HG03354 (cell line): Measurements from ENCODE around the gene TMEM229B.

ENCODE experiments used
- ATAC-seq: cut with Tn5 transposase; IDR thresholded peaks from one replicate; pipeline ENCODE4 v1.9.1; 2021; ENCODE audit warnings: mild to moderate bottlenecking; ENCODE audit not compliant: unreplicated experiment, poor library complexity, severe bottlenecking

The TMEM229B gene

DNA sequence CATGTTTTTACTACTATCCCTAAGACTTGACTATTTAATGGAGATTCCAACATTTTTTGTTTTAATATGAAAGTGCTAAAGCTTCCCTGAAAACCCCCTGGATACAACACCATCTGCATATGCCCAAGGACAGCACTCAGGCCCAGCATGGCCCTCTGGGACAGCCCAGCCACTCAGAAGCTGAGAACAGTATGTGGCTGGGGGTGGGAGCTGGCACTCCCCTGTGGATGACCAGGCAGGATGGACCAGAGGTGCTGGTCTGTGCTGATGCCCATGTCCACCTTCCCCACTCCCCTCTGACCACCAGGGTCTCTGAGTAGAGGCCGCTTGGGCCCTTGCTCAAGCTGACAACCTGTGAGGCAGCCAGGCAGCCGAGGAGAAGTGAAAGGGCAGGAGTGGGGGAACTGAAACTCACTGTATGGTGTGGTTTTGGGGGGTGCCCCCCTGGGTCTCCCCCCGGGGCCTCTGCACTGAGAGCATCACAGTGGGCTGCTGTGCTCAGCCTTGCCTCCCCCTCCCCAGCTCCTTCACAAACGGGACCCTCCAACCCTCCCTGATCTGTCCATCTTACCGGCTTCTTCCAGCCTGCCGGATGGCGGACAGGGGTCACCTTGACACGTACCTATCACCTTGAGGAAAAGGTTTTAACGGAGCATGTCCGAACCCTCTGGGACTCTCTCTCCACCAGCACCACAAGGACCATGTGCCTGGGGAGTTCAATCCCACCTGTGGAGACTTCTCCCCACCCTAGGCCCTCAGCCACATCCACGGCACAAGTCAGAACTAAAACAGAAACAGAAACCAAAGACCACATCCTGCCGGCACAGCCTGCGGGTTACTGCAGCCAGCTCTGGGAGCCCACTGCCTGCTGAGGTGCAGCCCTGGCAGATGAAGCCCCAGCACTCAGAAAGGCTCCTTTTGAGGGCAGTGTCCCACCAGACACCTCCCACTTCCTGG lies at the start of gene TMEM229B:
TSS of gene TMEM229B (minus strand) at position 785 of the 957 bp plus-strand sequence. CDS start 14,798 bp downstream, outside the sequence.
- peak; percentile 93 for ATAC-seq

DNA sequence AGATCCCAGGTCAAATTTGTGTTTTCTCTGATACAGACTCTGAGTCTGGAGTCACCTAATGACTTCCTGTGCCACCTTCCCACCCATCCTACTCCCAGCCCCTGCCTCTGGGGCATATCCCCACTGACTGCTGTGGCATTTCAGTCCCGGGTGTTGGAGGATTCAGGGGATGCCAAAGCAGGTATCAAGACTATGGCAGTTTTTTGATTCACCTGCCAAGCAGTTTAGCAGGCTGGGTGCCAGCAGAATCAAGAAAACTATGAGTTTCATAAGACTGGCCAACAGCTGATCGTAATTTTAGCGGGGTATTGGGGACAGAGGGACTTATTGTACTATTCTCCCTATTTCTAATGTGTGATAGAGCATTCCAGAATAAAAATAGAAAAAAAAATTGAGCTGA lies 49.2 kb upstream of the TMEM229B start:
- ATAC-seq, result no peak

DNA sequence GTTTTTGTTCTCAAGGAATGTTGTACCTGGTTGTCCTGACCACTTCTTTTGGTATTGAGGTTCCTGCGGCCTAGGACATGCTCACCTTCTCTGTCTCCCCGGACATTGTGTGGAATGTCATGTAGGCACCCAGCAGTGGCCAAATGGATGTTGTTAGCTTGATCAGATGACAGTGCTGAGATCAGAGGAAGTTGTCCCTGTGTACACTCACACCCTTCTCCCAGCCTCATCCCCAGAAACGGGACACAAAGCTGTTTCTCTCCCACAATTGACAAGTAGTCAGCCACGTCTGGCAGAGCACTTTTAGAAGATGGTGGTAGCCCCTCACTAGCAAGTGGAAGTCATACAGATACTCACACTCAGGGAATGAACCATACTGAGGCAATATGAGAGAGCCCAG lies 47.6 kb upstream of the TMEM229B start:
- no peak for ATAC-seq

DNA sequence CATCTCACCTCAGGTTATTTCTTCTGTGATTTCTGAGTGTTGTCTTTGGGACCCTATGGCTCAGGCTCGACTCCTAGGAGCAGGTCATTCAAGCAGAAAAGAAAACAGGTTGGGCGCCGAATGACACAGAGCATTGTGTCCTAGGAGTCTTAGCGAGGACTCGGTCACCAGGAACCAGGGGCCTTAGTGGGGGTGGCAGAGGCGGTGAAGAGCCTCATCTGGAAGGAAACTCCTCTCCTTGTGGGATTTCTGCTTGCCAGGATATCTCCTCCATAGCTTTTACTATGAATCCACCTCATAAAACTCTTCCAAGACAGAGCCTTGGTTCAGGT lies 45.2 kb upstream of the TMEM229B start:
- ATAC-seq, result no peak

DNA sequence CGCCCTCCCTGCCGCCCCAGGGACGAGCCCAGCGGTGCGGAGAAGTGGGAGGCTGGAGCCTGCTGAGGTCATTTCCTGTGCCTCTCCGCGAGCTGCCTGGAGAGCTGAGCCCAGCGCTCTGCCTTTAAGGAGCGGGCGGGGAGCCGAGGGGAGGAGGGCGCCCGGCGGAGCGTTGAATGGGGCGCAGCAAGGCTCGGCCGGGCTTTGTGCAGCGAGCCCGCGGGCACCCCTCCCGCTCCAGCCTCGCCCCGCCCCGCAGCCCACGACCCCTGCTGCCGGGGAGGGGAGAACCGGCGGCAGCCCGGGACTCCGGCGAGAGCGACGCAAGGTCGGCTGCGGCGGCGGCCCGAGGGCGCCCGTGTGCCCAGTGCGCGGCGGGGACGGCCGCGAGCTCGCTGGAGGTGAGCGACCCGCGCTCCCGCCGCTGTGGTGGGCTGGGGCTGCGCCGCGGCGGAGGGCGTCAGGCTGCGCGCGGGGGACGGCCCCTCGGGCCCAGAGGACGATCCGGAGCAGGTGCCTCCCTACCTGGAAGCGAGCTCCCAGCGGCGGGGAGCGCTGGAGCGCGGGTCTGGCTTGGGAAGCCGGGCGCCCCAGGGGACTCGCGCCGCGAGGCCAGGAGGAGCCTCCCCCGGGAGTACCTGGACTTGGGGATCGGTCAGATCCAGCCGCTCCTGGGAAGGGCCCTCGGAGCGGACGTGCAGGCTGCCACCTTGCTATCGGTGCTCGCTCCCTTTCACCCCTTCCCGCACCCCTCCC lies 44.7 kb upstream of the TMEM229B start, which contains the start of gene PLEKHH1:
TSS of gene PLEKHH1 (plus strand) at position 293 of the 756 bp plus-strand sequence. CDS start 8,578 bp downstream, outside the sequence.
- ATAC-seq, result no peak

DNA sequence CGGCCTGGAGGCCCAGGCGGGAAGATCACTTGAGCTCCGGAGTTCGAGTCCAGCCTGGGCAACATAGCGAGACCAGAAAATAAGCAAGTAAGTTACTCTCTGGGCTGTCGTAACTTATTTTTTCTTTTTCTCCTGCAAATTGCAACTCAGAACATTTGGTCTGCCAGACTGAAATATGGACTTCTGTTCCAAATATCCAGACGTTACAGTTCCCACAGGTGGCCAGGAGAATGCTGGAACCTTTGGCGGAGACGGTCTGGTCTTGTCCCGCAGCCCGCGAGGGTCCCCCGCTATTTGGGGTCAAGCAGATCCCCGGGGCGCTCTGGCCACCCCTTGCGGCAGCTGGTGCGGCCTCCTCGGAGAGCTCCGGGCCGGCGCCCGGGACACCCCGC lies 44.1 kb upstream of the TMEM229B start:
- no peak for ATAC-seq

DNA sequence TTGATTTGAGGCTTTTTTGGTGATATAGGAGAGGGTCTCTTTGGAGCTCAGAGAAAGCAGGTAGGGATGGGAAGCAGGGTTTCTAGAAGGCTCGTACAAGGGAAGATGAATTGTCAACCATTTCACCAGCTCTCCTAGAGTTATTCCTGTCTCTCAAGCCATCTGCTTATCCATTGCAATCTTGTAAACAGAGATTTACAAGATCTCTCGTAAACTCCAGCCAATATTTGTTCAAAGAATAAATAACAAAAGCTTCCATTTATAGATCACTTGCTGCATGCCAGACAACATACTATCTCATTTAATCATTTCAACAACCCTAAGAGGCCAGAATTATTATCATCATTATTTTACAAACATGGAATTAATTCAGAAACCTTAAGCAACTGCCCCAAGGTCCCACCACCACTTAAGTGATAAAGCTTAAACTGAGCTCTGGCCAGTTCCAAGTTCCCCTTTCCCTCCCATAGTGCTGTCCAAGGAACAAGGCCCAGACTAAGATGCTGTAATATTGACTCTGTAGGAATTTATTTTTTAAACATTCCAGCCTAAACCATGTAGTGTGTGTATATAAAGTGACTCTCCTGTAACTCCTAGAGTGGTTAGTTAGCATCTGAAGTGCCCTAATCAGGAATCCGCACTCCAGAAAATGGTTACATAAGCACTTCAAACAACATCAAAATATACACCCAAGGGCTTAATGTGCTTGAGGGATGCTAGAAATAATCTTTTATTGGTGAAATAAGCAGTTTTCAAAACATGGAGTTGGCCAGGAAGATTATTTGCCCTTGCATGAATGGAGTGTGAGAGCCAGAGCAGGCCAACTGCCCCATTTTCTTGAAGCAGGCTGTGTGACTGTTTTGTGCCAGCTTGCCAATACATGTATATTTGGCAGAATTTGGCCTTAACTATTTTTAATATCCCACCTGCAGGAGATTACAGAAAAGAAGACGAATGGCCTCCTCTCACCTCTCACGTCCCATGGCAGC lies 41.7 kb upstream of the TMEM229B start:
- ATAC-seq, result no peak

DNA sequence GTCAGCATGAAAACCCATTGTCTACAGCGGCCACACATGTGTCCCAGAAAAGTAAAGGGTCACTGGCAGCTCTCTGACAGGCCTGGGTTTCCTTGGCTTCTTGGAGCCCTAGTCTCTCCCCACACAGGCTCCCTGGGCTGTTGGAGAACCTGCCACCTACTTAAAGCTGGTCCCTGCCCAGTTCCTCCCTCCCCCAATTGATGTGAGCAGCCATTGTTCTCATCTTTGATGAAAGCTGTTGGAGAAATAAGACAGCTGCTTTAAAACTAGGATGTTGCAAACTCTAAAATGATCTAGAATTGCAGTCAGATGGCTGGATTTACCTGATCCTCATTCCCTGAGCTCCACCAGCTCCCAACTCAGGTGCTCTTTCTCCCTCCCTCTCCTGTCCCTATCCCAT lies 39.8 kb upstream of the TMEM229B start:
- ATAC-seq, result no peak

DNA sequence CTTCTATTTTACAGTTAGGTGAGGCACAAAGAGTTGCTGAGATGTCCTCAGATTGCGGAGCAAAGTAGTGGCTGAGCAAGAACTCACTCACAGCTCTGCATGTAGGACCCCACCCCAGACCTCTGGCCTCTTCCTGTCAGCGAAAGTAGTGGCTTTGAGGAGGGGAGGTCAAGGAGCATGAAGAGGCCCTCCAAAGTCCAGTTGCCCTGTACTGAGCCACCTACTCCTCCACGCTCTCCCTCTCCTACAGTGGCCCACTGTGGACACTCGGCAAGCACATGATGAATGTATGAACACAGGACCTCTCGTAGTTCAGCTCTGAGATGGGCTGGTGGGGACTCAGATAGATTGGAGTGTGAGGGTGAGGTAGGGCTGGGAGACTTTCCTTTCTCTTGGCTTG lies 39.2 kb upstream of the TMEM229B start:
- no peak for ATAC-seq

DNA sequence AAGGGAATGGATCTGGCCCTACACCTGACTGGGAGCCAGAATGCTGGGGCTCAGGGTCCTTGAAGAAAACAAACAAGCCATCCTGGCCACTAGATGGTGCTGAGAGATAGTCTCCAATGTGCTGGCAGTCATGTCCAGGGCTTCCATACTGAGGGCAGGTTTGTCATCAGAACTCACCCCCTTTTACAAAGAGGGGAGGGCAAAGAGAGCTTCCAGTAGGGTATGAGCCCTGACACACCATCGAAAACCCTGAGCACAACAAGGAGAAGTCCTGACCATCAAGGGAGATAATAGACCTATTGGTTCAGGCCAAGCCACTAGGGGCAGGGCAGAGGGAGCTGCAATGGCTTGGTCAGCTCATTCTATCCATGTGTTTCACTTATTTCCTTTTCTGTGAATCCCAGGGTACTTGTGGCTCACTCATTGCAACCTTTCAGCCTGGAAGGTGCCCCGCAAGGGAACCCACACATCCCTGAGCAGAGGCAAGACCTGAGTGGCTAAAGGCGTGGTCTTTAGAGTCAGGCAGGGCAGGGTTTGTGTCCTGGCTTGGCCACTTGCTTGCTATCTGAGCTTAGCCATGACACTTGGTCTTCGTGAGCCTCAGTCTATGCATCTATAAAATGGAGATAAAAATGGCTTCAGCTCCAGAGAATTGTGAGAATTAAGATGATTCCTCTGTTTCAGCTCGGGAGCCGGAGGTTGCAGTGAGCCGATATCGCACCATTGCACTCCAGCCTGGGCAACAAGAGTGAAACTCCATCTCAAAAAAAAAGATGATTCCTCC lies 38.3 kb upstream of the TMEM229B start:
- ATAC-seq, result no peak

DNA sequence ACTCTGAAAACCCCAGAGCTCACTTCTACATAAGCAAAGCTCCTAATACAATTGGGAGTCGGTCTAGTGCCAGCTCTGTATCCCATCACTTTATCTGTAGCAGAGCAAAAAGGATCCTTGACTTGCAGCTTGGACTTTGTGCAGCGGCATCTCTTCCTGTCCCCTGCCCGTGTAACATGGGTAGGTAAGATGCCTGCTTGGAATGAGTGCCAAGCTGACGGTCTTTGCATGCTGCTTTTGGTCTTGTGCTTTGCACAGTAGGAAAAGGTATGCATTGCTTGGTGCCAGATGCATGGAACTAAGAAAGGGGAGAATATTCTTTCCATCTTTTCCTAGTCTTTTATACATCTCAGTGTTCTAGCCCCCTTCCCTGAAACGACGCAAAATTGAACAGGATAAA lies 37.7 kb upstream of the TMEM229B start:
- ATAC-seq, result no peak

DNA sequence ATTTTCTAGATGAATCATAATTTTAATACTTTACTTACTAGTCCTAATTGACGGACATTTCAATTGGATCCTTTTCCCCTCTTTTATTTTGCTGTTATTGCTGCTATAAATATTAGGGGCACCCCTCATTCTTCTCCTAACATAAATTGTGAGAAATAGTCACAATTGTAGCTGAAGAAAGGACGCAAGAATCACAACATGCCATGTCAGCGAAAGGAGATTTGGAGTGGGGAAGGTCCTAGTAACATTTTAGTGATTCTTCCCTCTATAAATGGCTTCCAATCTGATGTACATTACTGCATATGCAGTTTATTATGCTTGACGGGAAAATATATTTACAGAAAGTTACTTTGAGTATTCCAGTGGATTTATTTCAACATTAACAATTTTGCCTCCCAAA lies 36.9 kb upstream of the TMEM229B start:
- no peak for ATAC-seq

DNA sequence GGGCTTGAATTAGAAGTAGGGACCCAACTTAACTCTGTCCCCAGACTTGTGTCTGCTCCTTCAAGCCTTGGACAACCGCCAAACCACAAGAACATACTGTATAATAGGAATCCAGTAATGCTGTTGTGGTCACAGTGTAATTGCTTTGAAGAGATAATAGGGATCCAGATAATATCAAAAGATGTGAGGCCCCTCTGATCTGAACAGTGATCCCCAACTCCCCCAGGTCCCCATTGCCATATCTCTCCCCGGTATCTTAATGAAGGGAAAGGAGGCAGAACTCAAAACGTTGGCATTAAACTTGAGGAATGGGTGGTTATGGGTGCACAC lies 36.1 kb upstream of the TMEM229B start:
- no peak for ATAC-seq

DNA sequence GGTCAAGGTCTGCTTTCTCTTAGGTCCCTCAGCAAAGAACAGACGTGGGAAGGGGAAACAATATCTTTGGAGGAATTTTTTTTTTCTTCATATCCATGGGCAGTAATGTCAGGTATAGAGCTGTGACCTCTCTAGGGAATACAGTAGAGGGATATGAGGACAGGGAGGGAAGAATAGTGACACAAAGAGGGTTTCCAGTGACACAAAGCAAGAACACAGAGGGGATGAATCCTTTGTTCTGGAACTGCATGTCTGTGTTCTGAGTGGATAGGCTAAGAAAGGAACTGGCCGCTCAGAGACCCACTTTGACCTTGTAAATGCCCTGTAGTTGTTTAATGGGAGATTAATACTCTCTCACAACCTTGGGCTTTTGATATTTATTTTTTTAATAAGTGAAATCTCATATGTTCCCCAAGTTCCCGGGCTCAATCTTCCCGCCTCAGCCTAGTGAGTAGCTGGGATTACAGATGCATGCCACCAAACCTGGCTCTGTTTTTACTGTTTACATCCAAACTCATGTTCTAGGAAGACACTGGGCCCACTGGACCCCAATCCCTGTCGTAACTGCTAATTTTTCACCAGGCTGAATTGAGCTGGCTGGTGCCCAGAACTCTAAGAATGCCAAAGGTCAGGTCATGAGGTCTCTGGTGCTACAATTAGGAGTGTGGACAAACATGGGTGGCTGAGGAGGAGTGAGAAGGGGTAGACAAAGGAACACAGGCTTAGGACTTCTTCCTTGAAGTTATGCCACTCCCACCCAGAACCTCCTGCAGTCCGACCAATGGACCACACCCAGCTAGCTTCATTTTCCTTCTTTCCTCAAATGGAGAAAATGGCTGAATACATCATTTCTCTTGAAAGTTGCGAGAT lies 35.5 kb upstream of the TMEM229B start:
- ATAC-seq, result no peak

DNA sequence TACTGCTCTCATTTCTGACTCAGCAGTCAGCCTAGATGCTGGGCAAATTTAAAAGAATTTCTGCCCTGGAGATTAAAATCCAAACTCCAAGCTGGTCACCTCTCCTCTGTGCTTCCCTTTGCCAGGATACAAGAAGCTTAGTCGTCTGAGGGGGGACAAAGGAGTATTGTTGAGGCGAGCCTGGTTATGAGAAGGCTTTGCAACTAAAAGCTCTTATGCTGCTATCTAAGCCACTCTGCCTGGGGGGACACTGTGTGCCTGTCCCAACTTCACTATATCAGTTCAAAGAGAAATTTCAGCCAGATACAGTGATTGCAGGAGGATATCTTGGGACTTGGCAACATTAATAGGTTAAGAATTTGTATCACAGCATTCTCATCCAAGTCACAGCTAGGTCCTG lies 33.7 kb upstream of the TMEM229B start:
- ATAC-seq, result no peak

DNA sequence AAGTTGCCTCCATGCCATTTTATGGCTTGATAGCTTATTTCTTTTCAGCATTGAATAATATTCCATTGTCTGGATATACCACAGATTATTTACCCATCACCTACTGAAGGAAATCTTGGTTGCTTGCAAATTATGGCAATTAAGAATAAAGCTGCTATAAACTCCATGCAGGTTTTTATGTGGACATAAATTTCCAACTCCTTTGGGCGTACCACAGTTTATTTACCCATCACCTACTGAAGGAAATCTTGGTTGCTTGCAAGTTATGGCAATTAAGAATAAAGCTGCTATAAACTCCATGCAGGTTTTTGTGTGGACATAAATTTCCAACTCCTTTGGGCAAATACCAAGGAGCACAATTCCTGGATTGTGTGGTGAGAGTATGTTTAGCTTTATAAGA lies 32.0 kb upstream of the TMEM229B start:
- no peak for ATAC-seq

DNA sequence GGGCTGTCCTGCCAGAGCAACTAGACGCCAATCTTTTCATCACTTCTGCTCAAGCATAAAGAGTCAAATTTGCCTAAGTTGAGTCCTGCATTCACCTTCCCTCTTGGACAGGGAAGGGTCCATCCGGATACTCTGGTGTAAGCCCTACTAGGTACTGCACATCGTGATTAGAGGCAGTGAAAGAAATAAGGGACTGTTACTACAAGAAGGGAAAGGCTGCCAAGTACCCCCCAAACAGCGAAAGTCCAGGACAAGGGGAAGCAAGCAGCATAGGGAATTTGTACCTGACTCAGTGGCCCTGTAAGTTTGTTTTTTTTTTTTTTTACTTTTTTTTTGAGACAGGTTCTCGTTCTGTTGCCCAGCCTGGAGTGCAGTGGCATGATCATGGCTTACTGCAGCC lies 30.9 kb upstream of the TMEM229B start:
- ATAC-seq, result no peak

DNA sequence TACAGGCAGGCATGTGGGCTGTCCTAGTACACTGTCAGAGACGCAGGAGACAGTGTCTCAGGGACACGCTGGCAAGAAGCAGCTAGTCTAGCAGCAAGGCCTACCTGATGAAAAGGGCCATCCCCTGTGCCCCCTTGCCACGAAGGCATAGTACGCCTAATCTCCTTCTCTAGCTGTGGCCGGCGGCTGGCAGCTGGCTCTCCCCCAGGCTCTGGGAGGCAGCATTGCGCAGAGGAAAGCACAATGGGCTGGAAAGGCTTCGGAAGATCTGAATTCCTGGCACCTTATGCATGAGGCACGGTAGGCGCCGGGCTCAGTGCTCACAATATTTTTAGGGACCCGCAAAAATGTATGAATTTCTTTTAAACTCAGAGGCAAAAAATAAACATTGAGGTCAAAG lies 28.6 kb upstream of the TMEM229B start:
- no peak for ATAC-seq
